WTC11 (cell line): Measurements from ENCODE around the gene DDN. TPM values are rescaled to one million over a fixed set of nuclear protein-coding genes. Genes with fewer than 3 reads are reported as not detected.

ENCODE experiments used
- ATAC-seq: fragments of 200-7000 bp; cut with Tn5 transposase; 2 replicates; pipeline ENCODE4 v1.10.0; 2021; ENCODE audit warnings: mild to moderate bottlenecking, moderate library complexity
- CTCF ChIA-PET: fragments of 300-600 bp; sonication (Branson Sonifier 250); formaldehyde crosslinking; loops from one replicate; lab custom pipeline; 2021; ENCODE audit warnings: antibody characterized with exemption; lab: Charles Lee
- POLR2A ChIA-PET: fragments of 350-600 bp; sonication (Branson Sonifier 250); formaldehyde crosslinking; loops from one replicate; lab custom pipeline; 2021; ENCODE audit warnings: antibody characterized with exemption; lab: Charles Lee
- DNase-seq: peaks from one replicate; pipeline ENCODE4 v3.0.0; 2021; ENCODE audit warnings: low spot score
- H3K27ac Mint-ChIP-seq: 2 replicates; pipeline ENCODE4 v1.8.0; 2021; ENCODE audit warnings: mixed read lengths
- H3K27me3 Mint-ChIP-seq: 2 replicates; pipeline ENCODE4 v1.8.0; 2021; ENCODE audit warnings: low read depth, mild to moderate bottlenecking, moderate library complexity, mixed read lengths
- H3K36me3 Mint-ChIP-seq: 2 replicates; pipeline ENCODE4 v1.8.0; 2021; ENCODE audit warnings: mixed read lengths
- H3K4me1 Mint-ChIP-seq: 2 replicates; pipeline ENCODE4 v1.8.0; 2022; ENCODE audit warnings: mixed read lengths
- H3K4me3 Mint-ChIP-seq: 2 replicates; pipeline ENCODE4 v1.8.0; 2021; ENCODE audit warnings: mild to moderate bottlenecking, moderate library complexity, mixed read lengths
- H3K9me3 Mint-ChIP-seq: 2 replicates; pipeline ENCODE4 v1.8.0; 2021; ENCODE audit warnings: mixed read lengths
- ARID4B ChIP-seq: sonication (generic); formaldehyde crosslinking; IDR thresholded peaks from 2 replicates; pipeline ENCODE4 v1.8.0; 2023; ENCODE audit warnings: missing genetic modification reagents, mild to moderate bottlenecking, borderline replicate concordance
- ATF3 ChIP-seq: sonication (generic); formaldehyde crosslinking; conservative IDR thresholded peaks from 2 replicates; pipeline ENCODE4 v1.8.1; 2022; ENCODE audit warnings: mild to moderate bottlenecking, missing genetic modification reagents
- CBFB ChIP-seq: sonication (generic); formaldehyde crosslinking; IDR thresholded peaks from 2 replicates; pipeline ENCODE4 v1.8.1; 2022; ENCODE audit warnings: mild to moderate bottlenecking, low read depth, missing genetic modification reagents
- CREM ChIP-seq: sonication (generic); formaldehyde crosslinking; IDR thresholded peaks from 2 replicates; pipeline ENCODE4 v1.8.1; 2022; ENCODE audit warnings: mild to moderate bottlenecking, missing genetic modification reagents, moderate library complexity
- CTCF ChIP-seq: fragments of 200-600 bp; IDR thresholded peaks from 2 replicates; pipeline ENCODE4 v1.8.0; 2022; ENCODE audit warnings: antibody characterized with exemption
- E2F4 ChIP-seq: sonication (generic); formaldehyde crosslinking; IDR thresholded peaks from 2 replicates; pipeline ENCODE4 v1.8.1; 2022; ENCODE audit warnings: low read depth, mild to moderate bottlenecking, moderate library complexity, missing genetic modification reagents, borderline replicate concordance
- GTF2I ChIP-seq: fragments of 250-450 bp; sonication (Bioruptor Pico); conservative IDR thresholded peaks from 2 replicates; pipeline ENCODE4 v1.4.0; 2021; ENCODE audit warnings: mild to moderate bottlenecking
- JUN ChIP-seq: sonication (generic); formaldehyde crosslinking; IDR thresholded peaks from 2 replicates; pipeline ENCODE4 v1.8.0; 2023; ENCODE audit warnings: mild to moderate bottlenecking, missing genetic modification reagents
- KAT7 ChIP-seq: sonication (generic); formaldehyde crosslinking; IDR thresholded peaks from 2 replicates; pipeline ENCODE4 v1.8.1; 2023; ENCODE audit warnings: missing genetic modification reagents, mild to moderate bottlenecking, borderline replicate concordance
- MXD4 ChIP-seq: fragments of 250-450 bp; sonication (Bioruptor Pico); IDR thresholded peaks from 2 replicates; pipeline ENCODE4 v1.8.0; 2021; ENCODE audit warnings: mild to moderate bottlenecking, moderate library complexity, borderline replicate concordance
- MYBL2 ChIP-seq: sonication (generic); formaldehyde crosslinking; IDR thresholded peaks from 2 replicates; pipeline ENCODE4 v1.8.1; 2023; ENCODE audit warnings: mild to moderate bottlenecking, moderate library complexity, missing genetic modification reagents
- NFYB ChIP-seq: sonication (generic); formaldehyde crosslinking; conservative IDR thresholded peaks from 2 replicates; pipeline ENCODE4 v1.8.0; 2022; ENCODE audit warnings: low read depth, missing genetic modification reagents
- RORB ChIP-seq: fragments of 250-450 bp; sonication (Bioruptor Pico); IDR thresholded peaks from 2 replicates; pipeline ENCODE4 v1.9.0; 2021; ENCODE audit warnings: mild to moderate bottlenecking
- SMAD3 ChIP-seq: sonication (generic); formaldehyde crosslinking; IDR thresholded peaks from 2 replicates; pipeline ENCODE4 v1.8.0; 2022; ENCODE audit warnings: missing genetic modification reagents, mild to moderate bottlenecking, borderline replicate concordance
- TP53 ChIP-seq: sonication (generic); formaldehyde crosslinking; IDR thresholded peaks from 2 replicates; pipeline ENCODE4 v1.8.1; 2023; ENCODE audit warnings: mild to moderate bottlenecking, missing genetic modification reagents
- USF2 ChIP-seq: sonication (generic); formaldehyde crosslinking; IDR thresholded peaks from 2 replicates; pipeline ENCODE4 v1.8.1; 2023; ENCODE audit warnings: mild to moderate bottlenecking, missing genetic modification reagents, moderate library complexity
- ZNF138 ChIP-seq: sonication (generic); formaldehyde crosslinking; conservative IDR thresholded peaks from 2 replicates; pipeline ENCODE4 v1.8.1; 2022; ENCODE audit warnings: mild to moderate bottlenecking, moderate library complexity, missing genetic modification reagents
- ZSCAN18 ChIP-seq: fragments of 250-450 bp; sonication (Bioruptor Pico); IDR thresholded peaks from 2 replicates; pipeline ENCODE4 v2.1.2; 2022; ENCODE audit warnings: mild to moderate bottlenecking, moderate library complexity
- total RNA-seq: library from RNA; stranded (reverse); gene quantifications from 3 replicates; pipeline ENCODE4 v1.2.3, GENCODE V29; 2021
- TF ChIP-seq, protein P1 (sequence below): sonication (generic); formaldehyde crosslinking; IDR thresholded peaks from 2 replicates; pipeline ENCODE4 v1.8.1; 2022; ENCODE audit warnings: missing genetic modification reagents, borderline replicate concordance
- TF ChIP-seq, protein P2 (sequence below): sonication (generic); formaldehyde crosslinking; IDR thresholded peaks from 2 replicates; pipeline ENCODE4 v1.8.0; 2022; ENCODE audit warnings: mild to moderate bottlenecking, missing genetic modification reagents

The DDN gene
- total RNA-seq, 1 experiment from 2014 or later: 0.33 TPM

GRCh38 chr12:49043241-49043640, 44.1 kb upstream of the DDN start (continued):
- TF ChIP-seq, protein P1, sequence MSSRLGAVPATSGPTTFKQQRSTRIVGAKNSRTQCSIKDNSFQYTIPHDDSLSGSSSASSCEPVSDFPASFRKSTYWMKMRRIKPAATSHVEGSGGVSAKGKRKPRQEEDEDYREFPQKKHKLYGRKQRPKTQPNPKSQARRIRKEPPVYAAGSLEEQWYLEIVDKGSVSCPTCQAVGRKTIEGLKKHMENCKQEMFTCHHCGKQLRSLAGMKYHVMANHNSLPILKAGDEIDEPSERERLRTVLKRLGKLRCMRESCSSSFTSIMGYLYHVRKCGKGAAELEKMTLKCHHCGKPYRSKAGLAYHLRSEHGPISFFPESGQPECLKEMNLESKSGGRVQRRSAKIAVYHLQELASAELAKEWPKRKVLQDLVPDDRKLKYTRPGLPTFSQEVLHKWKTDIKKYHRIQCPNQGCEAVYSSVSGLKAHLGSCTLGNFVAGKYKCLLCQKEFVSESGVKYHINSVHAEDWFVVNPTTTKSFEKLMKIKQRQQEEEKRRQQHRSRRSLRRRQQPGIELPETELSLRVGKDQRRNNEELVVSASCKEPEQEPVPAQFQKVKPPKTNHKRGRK (CRISPR knock-in tag): no peak
- TF ChIP-seq CBFB (no peak), MXD4 (CRISPR knock-in tag) (no peak), JUN (CRISPR knock-in tag) (no peak), E2F4 (CRISPR knock-in tag) (no peak)
- TF ChIP-seq, all 79 proteins: peak for 0

DNA sequence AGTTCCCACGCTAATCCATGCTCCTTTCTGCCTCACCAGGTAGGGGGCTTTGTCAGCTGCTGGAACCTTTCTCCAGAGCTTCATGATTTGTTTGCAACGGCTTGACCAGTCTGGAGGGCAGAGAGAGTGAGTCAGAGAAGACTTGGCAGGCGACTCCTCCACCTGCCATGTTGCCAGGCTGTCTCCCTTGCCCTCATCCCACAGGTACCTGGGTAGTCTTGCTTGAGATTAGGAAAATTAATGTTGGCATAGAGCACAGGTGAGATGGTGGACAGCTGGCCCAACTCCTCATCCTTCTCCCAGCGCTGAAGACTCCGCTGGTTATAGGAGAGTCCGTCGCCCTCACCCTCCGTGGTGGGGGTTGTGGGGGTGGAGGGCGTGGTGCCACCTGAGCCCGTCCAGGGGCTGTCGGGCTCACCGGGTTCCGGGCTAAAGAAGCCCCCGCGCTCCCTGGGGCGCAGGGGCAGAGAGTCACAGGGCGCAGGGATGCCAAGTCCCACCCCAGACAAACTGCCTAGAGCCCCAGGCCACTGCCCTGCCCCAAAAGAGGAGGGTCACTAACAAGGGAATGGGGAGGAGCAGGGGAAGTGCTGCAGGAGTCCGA, 42.8 kb upstream of the DDN start:
- H3K27me3 Mint-ChIP-seq: no peaks in the 10 kb centered on the region
- H3K36me3 Mint-ChIP-seq: peaks cover 74% of the 10 kb centered on the region
- ChIA-PET POLR2A (interaction anchor here (1.6 kb wide), 1 partner anchor 12 kb away, joined by 3 read pairs; no protein-coding TSS in a partner anchor), CTCF (interaction anchor here (0.9 to 1.4 kb wide), 2 partner anchors 22 kb away, joined by 3 to 4 read pairs; no protein-coding TSS in a partner anchor)
- no peak for TF ChIP-seq ATF3 (CRISPR knock-in tag)
- no peak for TF ChIP-seq GTF2I (CRISPR knock-in tag)
- TF ChIP-seq MYBL2 (CRISPR knock-in tag): no peak
- TF ChIP-seq KAT7 (CRISPR knock-in tag): no peak
- no peak for TF ChIP-seq NFYB
- no peak for TF ChIP-seq CREM
- no peak for TF ChIP-seq USF2 (CRISPR knock-in tag)
- no peak for TF ChIP-seq E2F4 (CRISPR knock-in tag)
- TF ChIP-seq, protein P2, sequence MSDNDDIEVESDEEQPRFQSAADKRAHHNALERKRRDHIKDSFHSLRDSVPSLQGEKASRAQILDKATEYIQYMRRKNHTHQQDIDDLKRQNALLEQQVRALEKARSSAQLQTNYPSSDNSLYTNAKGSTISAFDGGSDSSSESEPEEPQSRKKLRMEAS (CRISPR knock-in tag): no peak
- TF ChIP-seq TP53 (CRISPR knock-in tag): no peak
- TF ChIP-seq ZSCAN18 (CRISPR knock-in tag): no peak
- no peak for TF ChIP-seq CTCF
- no peak for TF ChIP-seq ZNF138 (CRISPR knock-in tag)
- no peak for TF ChIP-seq SMAD3 (CRISPR knock-in tag)
- TF ChIP-seq ARID4B (CRISPR knock-in tag): no peak
- TF ChIP-seq RORB (CRISPR knock-in tag): no peak
- no peak overlapping the region for H3K27ac Mint-ChIP-seq
- no peaks in the 10 kb centered on the region for H3K4me1 Mint-ChIP-seq
- DNase-seq (no peak), ATAC-seq (no peak)
- no peak overlapping the region for H3K4me3 Mint-ChIP-seq
- H3K9me3 Mint-ChIP-seq: no peaks in the 10 kb centered on the region
